BJ (cell line): ENCODE measurements around the gene COL4A5. TPM values are rescaled to one million over a fixed set of nuclear protein-coding genes. Genes with fewer than 3 reads are reported as not detected.
"Not testable (repeated sequence)": the region's sequence is repeated elsewhere in the genome, so short reads cannot be mapped to it uniquely, and the experiment has no call there.

Experiments used
- CTCF ChIA-PET: fragments of 350-600 bp; formaldehyde crosslinking; extraction: SDS; loops from one replicate; lab custom pipeline; 2021; ENCODE audit warnings: antibody characterized with exemption, inconsistent platforms; lab: Yijun Ruan, JAX
- POLR2A ChIA-PET: fragments of 300-600 bp; sonication (Branson Sonifier 250); formaldehyde crosslinking; extraction: SDS; loops from one replicate; lab custom pipeline; 2021; ENCODE audit warnings: antibody characterized with exemption; lab: Charles Lee
- DNase-seq: peaks from one replicate; pipeline ENCODE4 v3.0.0-alpha.2; 2011; ENCODE audit warnings: low read depth
- H3K27me3 ChIP-seq: 2 replicates; pipeline ENCODE4 v1.6.0; 2011; ENCODE audit warnings: low read length; ENCODE audit not compliant: control insufficient read depth, insufficient read depth
- H3K36me3 ChIP-seq: 2 replicates; pipeline ENCODE4 v1.5.1; 2011; ENCODE audit warnings: low read length; ENCODE audit not compliant: control insufficient read depth, insufficient read depth
- H3K4me3 ChIP-seq: 2 replicates; pipeline ENCODE4 v1.5.1; 2011; ENCODE audit warnings: low read depth, mild to moderate bottlenecking, control low read depth, low read length
- polyA plus RNA-seq: library from polyadenylated mRNA; depleted of rRNA; stranded (reverse); fragments of >200 nt; gene quantifications from 2 replicates; pipeline ENCODE4 v1.2.3, GENCODE V29; 2011
- TF ChIP-seq, protein P1 (sequence below): IDR thresholded peaks from 2 replicates; pipeline ENCODE4 v1.5.1; 2011; ENCODE audit warnings: low read depth, mild to moderate bottlenecking, control low read depth, inconsistent platforms, low read length, moderate library complexity; ENCODE audit not compliant: insufficient read depth

The COL4A5 gene
- polyA plus RNA-seq, 1 experiment: 13.2 TPM

DNA sequence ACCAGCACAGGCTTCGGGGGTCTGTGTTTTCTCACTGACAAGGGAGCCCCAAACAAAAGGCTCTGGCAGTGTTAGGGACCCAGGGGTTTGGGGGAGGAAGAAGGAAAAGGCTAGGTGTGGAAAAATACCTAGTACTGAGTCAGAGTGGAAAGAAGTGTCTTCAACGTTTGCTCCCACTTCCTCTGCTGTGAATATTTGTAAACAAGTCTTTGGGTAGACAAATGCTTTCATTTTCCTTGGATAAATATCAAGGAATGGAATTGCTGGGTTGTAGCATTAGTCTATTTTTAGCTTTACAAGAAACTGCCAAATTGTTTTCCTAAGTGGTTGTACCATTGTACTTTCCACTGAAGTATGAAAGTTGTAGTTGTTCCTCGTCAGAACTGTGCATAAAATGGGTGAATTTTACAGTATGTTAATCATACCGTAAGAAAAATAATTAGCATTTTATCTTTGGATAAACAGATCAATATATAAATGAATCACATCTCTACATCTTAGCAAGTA lies 17.4 kb downstream of the COL4A5 start:
- ChIA-PET POLR2A (no interaction called here), CTCF (no interaction called here)
- no peak for DNase-seq
- TF ChIP-seq, protein P1, sequence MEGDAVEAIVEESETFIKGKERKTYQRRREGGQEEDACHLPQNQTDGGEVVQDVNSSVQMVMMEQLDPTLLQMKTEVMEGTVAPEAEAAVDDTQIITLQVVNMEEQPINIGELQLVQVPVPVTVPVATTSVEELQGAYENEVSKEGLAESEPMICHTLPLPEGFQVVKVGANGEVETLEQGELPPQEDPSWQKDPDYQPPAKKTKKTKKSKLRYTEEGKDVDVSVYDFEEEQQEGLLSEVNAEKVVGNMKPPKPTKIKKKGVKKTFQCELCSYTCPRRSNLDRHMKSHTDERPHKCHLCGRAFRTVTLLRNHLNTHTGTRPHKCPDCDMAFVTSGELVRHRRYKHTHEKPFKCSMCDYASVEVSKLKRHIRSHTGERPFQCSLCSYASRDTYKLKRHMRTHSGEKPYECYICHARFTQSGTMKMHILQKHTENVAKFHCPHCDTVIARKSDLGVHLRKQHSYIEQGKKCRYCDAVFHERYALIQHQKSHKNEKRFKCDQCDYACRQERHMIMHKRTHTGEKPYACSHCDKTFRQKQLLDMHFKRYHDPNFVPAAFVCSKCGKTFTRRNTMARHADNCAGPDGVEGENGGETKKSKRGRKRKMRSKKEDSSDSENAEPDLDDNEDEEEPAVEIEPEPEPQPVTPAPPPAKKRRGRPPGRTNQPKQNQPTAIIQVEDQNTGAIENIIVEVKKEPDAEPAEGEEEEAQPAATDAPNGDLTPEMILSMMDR: no peak
- Histone ChIP-seq H3K27me3 (no peaks in the 10 kb centered on the region), H3K4me3 (no peak overlapping the region), H3K36me3 (no peaks in the 10 kb centered on the region)

DNA sequence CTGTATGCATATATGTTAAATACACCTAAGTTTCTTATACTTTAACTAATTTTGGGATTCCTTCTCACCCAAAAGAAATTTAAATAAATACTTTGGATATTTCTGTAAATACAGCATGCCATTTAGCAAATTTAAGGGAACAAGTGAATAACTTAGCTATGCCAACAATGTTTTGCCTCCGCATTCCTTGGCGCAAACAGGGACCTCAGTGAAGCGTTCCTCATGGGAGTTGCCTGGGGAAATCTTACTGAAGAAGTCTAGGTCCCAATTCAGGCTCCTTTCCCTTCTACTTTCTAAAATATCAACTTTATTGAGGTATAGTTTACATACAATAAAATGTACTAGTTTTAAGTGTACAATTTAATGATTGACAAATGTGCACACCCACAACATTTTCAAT lies 25.0 kb downstream of the COL4A5 start:
- DNase-seq: no peak
- H3K4me3 ChIP-seq: no peak overlapping the region
- TF ChIP-seq, protein P1: no peak
- ChIA-PET POLR2A (no interaction called here), CTCF (no interaction called here)
- H3K36me3 ChIP-seq: no peaks in the 10 kb centered on the region
- H3K27me3 ChIP-seq: no peaks in the 10 kb centered on the region

GRCh38 chrX:108468486-108468885 lies 28.8 kb downstream of the COL4A5 start:
- TF ChIP-seq, protein P1: no peak
- POLR2A ChIA-PET: no interaction called here
- CTCF ChIA-PET: no interaction called here
- Histone ChIP-seq H3K4me3 (no peak overlapping the region), H3K27me3 (no peaks in the 10 kb centered on the region), H3K36me3 (no peaks in the 10 kb centered on the region)
- DNase-seq: no peak

DNA sequence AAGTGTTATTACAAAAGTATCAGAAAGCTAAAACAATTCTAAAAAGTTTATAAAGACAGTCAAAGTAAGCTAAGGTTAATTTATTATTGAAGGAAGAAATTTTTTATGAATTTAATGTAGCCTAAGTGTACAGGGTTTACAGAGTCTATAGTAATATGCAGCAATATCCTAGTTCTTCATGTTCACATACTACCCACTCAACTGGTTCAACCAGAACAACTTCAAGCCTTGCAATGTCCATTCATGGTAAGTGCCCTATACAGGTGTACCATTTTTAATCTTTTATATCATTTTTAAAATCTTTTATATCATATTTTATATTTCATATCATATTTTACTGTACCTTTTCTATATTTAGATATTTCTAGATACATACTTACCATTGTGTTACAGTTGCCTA lies 34.3 kb downstream of the COL4A5 start:
- H3K4me3 ChIP-seq: no peak overlapping the region
- no peaks in the 10 kb centered on the region for H3K27me3 ChIP-seq
- DNase-seq: no peak
- H3K36me3 ChIP-seq: no peaks in the 10 kb centered on the region
- ChIA-PET CTCF (no interaction called here), POLR2A (no interaction called here)
- TF ChIP-seq, protein P1: no peak

DNA sequence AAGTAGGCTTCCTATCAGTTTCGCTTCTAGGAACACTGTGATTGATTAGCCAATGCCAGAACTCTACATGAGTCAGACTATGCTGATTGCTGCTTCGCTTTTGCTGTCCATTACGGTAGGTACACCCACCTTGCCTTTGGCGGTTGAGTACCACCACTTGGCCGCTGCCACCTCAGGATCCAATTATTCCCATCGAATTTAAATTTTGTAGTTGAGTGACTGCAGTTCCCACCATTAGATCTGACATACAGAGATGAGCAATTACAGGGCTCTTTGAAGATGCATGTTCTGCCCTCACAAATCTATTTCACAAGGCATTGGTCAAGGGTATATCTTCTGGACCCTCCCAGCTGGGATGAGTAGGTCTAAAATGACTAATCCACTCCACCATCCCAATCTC lies 41.9 kb downstream of the COL4A5 start:
- H3K36me3 ChIP-seq, POLR2A ChIA-PET, H3K27me3 ChIP-seq, H3K4me3 ChIP-seq, DNase-seq, CTCF ChIA-PET: not testable (repeated sequence)

DNA sequence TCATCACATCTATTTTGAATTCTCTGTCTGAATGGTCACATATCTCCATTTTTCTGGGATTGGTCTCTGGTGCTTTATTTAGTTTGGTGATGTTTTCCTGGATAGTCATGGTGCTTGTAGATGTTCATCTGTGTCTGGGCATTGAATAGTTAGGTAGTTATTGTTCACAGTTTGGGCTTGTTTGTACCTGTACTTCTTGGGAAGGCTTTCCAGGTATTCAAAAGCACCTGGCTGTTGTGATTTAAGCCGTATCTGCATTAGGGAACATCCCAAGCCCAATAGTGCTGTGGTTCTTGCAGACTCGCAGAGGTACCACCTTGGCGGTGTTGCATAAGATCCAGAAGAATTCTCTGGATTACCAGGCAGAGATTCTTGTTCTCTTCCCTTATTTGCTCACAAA lies 44.6 kb downstream of the COL4A5 start:
- ChIA-PET CTCF (no interaction called here), POLR2A (no interaction called here)
- TF ChIP-seq, protein P1: no peak
- no peak for DNase-seq
- Histone ChIP-seq H3K36me3 (no peaks in the 10 kb centered on the region), H3K4me3 (no peak overlapping the region), H3K27me3 (no peaks in the 10 kb centered on the region)
